DMS 273 treated with DMSO at 0.1 percent for 48 hours (cell line): ENCODE measurements around the gene NMUR2.

Experiments used
- DNase-seq: peaks from one replicate; lab custom pipeline; 2025; lab: John Stamatoyannopoulos, UW

NMUR2 gene

DNA sequence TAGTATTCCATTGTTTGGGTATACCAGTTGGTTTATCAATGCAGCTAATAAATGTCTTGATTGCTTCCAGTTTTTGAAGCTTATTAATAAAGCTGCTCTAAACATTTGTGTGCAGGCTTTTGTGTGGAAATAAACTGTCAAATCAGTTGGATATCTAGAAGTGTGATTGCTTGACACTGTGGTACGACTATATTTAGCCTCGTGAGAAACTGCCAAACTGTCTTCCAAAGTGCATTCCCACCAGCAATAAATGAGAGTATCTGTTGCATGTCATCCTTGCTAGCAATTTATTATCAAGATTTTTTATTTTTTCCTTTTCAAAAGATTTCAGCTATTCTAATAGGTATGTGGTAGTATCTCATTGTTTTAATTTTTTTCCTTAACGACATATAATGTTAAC lies 37.5 kb downstream of the NMUR2 start:
- DNase-seq, result no peak

DNA sequence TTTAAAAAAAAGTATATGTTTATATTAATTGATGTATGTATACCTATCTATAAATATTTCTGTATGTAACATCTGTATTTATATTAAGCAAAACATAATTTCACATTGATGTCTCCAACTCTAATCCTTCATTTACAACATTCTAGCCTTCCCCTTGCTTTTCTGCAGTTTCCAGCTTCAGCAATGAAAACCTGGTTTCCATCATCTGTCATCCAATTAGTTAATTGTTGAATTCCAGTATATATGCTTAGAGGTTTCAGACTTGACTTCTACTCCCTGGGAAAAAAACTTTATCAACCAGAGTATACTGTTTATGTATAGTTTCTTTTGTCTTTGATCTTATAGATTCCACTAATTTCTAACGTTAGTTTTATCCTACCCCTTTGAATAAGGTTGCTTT lies 38.4 kb downstream of the NMUR2 start:
- DNase-seq, result no peak

DNA sequence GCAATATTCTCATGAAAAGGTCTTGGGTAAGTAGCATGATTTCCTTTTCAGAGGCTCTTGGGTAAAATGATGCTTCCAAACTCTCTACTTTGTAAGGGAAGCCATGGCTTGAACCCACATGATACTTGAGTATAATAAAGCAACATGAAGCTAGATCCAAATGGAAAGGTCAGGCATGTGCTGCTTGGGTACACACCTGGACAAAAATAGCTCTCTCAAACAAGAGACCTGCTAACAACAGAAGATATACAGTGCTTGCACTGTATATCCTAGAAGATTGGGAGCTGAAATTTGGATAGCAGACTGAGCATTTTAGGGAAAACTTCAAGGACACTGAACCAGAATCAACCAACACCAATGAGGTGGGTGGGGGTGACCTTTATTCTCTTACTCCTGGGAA lies 40.2 kb downstream of the NMUR2 start:
- DNase-seq, result no peak

DNA sequence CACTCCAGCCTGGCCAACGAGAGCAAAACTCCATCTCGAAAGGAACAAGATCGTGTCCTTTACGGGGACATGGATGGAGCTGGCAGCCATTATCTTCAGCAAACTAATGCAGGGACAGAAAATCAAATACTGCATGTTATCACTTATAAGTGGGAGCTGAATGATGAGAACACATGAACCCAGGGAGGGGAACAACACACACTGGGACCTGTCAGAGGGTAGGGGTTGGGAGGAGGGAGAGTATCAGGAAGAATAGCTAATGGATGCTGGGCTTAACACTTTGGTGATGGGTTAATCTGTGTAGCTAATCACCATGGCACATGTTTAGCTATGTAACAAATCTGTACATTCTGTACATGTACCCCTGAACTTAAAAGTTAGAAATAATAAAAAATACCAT lies 40.9 kb downstream of the NMUR2 start:
- no peak for DNase-seq

DNA sequence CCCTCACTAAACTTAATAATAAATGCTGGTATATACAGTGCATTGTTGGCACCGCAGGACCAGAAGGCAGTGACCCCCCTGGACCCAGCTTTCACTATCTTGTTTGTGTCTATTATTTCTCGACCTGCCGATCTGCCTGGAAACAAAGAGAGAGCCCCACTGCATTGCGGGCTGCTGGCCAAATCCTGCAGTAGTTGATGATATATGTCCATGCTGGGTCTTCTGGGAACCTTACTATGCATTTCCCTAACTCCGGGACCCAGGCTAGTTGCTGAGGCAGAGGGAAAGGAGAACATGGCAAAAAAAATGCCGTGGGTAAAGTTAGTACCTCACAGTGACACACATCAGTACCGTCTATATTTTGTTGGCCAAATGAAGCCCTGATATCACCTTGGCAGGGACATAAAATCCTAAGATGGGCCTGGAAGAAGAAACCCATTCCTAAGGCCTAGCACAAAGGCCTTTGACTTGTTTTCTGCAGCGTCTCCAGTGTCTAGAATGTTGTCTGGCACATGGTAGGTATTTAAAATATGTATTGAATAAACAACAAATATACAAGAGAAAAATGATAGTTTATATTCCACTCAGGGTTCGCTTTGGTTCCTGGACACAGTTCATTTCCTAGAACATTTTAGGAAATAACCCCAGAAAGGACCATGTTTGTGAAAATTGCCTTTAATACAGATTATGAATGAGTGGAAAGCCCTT lies 46.1 kb downstream of the NMUR2 start:
- DNase-seq, result no peak

DNA sequence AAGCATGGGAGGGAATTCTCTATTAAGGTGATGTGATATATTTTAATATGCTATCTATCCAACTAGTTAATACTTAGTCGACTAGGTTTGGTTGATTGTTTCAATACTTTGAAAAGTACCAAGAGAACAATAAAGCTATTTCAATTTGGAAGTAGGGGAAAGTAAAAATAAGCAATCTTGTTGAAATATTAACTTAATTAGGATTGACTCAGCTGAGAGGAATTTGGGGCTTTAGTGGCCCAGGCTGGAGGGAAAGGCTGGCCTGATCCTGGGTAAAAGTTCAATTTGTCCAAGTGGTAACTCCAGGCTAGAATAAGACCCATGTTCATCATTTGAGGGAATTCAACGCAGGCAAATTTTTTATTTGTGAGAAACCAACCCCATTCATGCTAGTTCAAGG lies 48.6 kb downstream of the NMUR2 start:
- DNase-seq, result no peak

DNA sequence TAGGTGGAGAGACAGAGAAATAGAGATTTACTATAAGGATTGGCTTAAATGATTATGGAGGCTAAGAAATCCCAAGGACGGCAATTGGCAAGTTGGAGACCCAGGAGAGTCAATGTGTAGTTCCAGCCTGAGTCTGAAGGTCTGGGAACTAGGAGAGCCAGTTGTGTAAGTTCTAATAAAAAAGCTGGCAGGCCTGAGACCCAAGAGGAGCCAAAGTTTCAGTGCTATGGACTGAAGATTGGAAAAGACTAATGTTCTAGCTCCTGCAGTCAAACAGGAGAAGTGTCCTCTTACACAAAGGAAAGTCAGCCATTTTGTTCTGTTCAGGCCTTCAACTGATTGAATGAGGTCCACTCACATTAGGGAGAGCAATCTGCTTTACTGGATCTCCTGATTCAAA lies 50.0 kb downstream of the NMUR2 start:
- no peak for DNase-seq

DNA sequence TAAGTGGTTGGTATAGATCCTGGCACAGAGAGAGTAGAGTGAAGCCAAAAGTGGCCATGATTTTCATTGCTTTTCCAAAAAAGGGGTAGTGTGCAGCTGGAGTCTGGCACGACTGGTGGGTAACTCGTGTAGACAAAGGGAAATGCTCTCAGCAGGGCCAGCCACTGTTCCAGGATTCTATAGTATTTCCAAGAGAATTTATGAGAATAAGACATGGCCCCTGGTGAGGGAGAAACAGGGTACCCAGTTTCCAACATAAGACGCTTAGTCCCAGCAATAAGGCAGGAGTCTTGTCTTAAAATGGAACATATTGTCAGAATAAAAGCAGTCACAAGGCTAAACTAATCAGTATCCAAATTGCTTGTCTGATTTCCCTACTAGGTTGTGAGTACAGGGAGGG lies 52.1 kb downstream of the NMUR2 start:
- no peak for DNase-seq

DNA sequence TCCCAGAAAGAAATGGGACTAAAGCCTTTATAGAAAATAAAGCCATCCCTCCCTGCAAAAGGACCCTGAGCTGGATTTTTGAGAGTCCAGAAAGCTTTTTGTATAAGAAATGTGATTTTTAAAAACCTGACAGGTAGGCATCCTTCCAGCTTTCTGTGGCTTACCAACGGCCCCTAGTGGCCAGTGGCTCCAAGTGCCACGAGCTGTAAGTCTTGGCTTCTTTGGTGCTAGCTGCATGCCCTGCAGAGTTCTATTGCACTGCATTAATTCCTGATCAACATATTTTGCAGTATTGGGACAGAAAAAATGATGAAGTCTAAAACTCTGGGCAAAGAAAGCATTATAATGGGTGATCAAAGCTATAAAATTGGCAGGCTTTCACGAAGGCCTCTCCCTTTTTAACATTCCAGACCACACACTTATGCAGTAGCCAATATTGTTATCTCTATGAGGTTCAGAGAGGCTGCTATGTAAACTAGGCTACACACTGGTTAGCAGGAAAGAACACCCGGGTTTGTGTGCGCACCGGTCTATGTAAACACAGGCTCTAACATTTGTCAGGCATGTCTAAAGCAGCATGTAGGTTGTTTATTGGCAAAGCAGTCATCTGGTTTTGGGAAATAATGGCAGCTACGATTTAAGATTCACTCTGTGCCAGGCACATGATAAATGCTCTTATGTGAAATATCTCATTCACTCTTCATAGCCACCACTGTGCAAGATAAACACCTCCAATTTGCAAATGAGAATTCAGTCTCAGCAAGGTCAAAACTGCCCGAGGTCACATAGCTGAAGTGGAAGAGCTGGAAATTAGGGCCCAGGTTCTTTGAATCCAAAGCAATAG lies 55.2 kb downstream of the NMUR2 start:
- no peak for DNase-seq
